Dermis blood vessel endothelial cell (primary cell): ENCODE data around the gene USP10. TPM values are rescaled to one million over a fixed set of nuclear protein-coding genes. Genes with fewer than 3 reads are reported as not detected.

Source experiments
- DNase-seq: peaks from one replicate; pipeline ENCODE4 v3.0.0; 2010
- total RNA-seq: library from RNA; depleted of rRNA; stranded (reverse); fragments of >200 nt; gene quantifications from 2 replicates; pipeline ENCODE4 v1.2.3, GENCODE V29; 2014

Gene USP10
- total RNA-seq, 1 donor from 2014 or later, result 32.7 TPM

DNA sequence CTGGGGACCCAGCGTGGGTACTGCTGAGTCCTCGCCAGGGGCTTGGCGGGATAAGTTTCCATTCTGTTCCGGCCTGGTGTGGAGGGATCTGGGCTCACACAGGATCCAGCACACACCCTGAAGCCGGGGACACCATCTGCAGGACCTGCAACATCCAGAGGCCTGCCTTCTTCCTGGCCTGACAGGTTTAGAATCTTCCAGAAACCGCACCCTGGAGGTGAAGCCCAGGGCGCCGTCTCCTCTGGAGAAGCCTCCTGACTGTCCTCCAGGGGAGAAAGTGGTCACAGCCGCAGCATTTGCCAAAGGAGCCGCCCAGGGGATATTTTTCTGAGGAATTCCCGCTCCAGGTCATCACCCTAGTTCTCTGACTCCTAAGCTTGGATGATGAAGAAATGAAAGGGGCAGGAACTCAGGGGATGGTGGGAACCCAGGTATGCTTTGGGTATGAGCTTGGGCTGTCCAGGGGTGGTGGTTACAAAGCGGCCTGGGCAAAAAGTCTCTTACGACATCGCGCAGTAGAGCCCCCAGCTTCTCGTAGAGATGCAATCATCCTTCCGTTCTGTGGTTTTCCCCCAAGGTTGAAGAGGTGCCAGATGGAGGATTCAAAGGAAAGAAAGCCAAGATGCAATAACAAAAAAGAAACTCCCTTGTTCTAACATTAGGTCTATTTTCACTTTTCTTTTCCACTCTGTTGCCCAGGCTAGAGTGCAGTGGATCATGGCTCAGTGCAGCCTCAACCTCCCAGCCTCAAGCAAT is 110.9 kb downstream of the USP10 start:
- no peak for DNase-seq

DNA sequence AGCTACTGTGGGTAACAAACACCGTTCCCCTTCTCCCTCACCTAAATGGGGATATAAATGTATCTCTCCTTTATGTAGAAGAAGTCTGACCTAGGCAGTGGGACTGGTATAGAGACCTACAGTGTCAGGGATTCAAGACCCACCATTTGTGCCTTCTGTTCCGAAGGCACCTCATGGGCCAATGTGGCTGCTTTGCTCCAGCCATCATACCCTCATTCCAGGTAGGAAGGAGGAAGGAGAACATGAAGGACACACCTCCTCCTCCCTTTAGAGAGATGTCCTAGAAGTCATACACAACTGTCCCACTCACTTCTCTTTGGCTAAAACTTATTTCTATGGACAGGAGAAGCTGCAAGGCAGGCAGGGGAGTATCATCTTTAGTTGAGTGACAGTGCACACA is 111.7 kb downstream of the USP10 start:
- no peak for DNase-seq

DNA sequence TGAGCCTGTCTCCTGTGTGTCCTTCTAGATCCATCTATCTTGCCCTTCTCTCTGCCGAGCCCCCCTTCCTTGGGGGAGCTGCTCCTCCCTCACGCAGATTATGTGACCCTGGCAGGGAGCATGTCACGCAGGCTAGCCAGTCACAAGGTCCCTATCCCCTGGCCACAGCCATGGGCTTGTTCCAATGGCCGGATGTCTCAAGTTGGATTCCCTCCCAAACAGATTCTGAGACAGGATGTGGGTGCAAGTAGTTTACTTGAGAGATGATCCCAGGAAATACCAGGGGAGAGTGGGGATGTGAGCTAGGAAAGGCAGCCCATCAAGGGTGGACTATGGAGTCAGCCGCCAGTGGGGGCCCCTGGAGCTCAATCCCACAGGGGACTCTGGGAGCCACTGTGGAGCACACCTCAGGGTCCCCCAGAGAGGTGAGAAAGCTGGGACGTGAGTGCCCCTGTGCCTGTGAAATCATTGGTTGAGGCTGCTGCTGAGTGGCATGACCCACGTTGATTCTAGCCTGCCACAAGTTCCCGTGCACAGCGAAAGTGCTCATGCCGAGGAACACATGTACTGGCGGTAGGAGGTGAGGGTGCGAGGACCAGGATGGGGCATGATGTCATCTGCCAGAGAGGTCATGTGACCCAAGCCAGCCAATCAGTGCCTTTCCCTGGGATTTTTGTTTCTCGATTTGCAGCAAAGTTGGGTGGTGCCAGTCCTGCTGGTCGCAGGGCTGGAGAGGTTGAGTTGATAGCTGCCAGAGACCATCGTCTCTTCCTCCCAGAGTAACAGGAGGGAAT is 113.5 kb downstream of the USP10 start:
- DNase-seq, result no peak

DNA sequence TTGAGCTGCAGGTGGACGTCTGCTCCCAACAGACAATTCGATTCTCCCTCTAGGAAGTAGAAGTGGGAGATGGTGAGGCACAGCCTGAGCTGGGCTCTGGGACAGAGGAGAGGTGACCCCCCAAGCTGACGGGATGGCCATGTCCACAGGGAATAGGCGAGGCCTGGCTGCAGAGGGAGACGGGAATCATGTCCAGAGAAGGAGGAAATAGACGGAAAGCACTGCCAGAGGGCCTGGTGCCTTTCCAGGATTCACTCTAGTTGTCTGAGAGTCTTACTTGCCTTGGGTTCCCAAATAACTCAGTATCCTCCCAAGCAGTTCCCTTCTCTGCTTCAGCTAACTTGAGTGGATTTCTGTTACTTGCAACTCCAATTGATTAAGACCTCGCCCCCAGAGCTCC is 115.7 kb downstream of the USP10 start:
- no peak for DNase-seq

DNA sequence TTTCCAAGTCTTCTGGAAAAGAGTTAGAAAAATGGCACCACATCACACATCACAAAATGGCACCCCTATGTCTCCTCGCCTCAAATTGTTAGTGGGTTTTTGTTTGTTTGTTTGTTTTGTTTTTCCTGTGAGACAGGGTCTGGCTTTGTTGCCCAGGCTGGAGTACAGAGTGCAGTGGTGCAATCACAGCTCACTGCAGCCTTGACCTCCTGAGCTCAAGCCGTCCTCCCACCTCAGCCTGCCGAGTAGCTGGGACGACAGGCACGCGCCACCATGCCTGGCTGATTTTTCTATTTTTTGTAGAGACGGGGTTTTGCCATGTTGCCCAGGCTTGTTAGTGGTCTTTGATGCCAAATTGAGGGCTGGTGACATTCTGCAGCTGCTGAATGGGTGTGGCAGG is 116.2 kb downstream of the USP10 start:
- DNase-seq, result no peak

DNA sequence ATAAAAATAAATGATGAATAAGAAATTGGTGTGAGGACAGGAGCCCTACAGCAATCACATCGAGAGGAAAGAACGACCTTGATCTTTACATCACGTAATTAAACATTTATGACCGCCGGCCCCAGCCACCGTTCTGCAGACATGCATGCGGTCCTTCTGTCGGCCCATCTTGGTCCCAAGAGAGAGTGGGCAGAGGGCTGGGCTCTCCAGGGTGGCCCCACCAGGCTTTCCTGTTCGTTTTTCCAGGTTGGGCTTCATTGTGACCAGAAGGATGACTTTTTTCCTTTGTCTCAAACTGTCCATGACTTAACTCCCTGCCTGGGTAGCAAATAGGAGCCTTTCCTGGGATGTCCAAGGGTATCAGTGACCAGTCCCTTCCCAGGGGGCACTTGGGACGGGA is 116.7 kb downstream of the USP10 start:
- DNase-seq, result no peak

DNA sequence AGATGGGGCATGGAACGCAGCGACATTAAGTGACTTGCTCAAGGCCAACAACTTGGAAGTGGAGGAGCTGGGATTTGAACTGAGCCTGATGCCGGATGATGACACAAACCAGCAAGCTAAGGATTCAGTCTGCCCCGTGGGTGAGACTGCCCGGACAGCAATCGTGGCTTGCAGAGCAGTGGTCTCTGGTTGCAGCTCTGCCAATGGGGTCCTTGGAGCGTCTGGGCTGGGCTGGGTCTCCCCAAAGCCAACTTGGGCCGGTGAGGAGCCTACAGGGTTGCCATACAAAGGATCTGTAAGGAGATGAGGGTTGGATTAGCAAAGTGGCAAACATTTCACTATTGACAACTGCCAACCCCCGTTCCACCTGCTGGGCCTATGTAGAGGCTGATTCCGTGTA is 117.4 kb downstream of the USP10 start:
- DNase-seq, result no peak

DNA sequence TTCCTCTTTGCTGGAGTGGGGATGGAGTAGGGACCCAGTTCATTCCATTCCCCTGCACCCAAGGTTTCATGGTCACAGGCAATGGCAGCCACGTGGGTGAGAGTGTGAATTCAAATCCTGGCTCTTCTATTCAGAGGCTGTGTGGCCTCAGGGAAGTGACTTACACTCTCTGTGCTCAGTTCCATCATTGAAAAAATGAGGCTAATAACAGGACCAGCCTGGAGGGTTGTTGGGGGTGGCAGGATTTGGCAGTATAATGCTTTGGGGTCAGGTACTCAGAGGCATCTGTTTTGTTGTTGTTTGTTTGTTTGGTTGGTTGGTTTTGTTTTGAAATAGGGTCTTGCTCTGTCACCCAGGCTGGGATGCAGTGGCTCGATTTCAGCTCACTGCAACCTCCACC is 117.8 kb downstream of the USP10 start:
- no peak for DNase-seq

DNA sequence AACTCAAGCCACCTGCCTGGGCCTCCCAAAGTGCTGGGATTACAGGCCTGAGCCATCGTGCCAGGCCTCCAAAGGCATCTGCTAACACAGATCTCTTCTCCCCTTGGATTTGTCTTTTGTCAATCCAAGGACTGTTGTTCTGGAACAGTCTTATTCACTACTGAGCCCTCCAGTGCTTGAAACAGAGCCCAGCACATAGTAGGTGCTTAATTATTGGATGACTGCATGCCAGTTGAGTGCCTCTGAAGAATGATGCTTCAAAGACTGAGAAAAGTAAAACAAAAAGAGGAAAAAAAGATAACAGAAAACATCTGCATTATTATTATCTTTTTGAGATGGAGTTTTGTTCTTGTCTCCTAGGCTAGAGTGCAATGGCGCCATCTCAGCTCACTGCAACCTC is 118.3 kb downstream of the USP10 start:
- no peak for DNase-seq

DNA sequence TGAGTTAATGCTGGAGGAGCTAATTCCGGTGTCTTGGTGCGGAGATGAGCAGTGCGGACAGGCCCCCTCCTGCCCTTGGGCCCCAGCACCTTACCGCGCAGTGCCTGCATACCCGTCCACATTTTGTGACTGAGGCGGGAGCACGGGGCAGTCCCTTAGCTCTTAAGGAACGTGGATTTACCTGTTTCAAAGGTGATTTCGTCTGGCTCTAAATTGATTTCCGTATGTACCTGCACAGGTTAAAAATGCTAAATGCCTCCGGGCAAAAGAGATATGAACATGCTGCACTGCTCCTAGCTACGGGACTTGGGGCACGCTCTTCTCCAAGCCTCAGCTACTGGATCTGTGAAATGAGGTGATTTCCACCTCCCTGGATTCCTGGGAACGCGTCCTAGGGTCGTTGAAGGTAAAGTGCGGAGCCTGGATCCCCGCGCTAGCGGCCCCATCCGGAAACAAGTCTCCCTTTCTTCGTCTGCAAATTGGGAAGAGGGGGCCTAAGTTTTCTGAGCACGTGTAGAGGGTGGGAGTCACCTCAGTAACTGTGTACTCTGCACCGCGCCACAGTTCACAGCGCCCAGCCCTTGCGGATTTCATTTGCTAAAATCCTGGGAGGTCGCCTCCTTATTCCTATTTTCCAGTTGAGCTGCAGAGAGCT is 119.3 kb downstream of the USP10 start:
- no peak for DNase-seq

DNA sequence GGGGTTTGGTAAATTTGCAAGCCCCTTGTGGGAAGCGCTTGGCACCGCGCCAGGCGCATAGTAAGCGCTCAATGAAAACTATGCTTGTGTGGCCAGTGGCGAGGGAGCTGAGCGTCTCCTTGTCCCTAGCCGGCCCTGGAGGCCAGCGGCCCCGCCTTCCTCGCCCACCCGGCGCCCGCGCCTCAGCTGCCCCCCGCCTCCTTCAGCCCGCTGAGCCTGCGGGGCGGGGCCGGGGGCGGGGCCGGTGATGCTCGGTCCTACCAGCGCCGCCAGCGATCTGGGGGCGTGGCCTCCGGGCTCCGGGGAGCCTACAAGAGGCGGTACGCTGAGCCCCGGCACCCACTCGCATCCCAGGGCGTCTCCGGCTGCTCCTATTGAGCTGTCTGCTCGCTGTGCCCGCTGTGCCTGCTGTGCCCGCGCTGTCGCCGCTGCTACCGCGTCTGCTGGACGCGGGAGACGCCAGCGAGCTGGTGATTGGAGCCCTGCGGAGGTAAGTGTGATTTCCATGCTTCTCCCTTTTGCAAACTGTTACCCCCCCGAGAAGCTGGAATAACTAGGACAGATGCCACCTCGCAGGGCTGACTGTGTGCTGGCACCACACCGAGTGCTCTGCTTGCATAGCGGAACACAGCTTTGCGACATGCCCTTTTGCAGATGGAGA is 120.0 kb downstream of the USP10 start, which contains the start of gene CRISPLD2:
Gene CRISPLD2 (plus strand): TSS at position 342 of the 661 bp plus-strand sequence. CDS start 18,511 bp downstream, outside the sequence.
- DNase-seq, result peak; percentile 82

DNA sequence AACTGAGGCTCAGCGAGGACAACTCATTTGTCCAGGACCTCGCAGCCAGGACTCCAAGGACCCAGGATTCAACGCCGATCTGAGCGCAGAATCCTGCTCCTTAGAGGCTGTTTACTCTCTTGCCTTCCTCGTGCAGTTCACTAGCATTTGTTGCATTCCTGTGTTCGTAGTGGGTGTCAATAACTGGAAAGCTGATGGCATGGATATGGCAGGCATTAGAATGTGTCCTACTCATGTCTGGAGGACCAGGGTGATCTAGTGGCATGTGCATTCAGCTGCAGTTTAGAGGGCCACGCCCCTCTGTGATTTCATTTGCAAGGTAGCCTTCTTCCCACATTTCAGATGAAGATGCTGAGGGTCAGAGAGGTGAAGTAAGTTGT is 120.5 kb downstream of the USP10 start:
- DNase-seq, result no peak

DNA sequence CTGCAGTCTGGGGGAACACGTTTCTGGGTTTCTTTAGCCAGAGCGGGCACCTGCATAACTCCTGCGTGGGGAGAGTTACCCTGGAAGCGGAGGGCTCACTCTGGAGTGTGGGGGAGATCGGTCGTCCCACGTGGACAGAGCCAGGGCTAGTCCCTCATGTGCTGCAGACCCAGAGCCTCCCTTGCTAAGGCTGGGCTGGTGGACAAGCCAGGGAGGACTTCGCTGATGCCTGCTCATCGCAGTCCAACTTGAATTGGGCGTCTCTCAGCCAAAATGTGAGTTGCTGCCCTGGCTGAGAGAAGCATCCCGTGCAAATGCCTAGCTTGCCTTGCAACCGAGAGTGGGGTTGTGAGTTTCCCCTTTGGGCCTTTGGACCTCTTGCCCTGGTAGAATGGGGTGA is 121.0 kb downstream of the USP10 start:
- DNase-seq, result no peak

DNA sequence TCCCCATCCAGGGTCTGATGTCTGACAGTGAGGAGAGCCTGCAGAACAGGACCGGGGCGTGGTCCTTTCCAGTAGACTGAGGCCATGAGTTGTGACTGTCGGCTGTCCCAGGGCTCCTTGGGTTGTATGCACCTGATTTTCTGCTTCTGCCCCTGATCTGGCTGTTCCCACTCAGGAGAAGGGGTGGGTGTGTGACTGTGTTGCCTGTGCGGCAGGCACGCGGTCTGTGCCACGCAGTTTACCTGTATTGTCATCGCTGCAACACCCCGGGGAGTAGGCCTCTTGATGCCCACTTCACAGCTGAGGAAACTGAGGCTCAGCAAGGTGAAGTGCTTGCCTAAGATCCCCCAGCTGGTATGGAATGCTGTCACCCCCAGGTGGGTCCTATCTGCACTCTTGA is 121.4 kb downstream of the USP10 start:
- no peak for DNase-seq

DNA sequence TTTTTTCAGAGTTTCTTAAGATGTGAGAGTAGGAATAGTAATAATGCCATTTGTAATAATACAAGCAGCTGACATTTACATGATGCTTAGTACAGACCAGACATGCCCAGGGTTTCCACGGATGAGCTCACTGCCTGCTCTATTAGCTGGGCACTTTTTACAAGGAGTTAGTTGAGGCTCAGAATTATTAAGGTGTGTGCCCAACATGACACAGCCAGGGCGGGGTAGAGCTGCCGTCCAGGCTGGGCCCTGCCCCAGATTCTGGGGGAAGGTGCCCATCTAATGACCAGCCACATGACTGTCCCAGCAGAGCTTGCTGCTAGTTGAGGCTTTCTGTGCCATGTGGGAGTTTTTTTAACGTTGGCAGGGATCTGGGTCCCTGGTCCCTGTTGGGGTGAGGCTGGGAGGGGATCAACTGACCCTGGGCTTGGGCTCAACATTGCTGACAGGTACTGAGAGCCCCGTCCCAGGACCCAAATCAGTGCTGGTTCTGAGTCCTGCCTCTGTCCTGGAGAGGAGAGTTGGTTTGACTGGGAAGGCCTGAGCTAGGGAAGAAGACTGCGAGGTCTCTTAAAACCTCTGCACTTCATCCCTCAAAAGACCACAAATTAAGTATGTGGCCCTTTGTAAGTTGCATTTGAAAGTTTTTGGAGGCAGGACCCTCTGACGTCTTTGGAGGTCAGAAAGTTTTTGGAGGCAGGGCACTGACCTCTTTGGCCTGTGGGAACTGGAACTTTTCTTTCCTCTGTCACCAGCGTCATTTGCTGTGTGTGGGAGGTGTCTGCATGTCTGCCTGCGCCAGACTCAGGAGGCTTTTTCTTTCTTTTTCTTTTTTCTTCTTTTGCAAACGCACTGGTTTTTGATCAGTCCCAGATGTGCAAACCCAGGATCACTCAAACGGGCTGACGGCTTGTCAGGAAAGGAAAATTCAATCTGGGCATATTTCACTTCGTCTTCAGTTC is 122.2 kb downstream of the USP10 start:
- DNase-seq, result no peak

DNA sequence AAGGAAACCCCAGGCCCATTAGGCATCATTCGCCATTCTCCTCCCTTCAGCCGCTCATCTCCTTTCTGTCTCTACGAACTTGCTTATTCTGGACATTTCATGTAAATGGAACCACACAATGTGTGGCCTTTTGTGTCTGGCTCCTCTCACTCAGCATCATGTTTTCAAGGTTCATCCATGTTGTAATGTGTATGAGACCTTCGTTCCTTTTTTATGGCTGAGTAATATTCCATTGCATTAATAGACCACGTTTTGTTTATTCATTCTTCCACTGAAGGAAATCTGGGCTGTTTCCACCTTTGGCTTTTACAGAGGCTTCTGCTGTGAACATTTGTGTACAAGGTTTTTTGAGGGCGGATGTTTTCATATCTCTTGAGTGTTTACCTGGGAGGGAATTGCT is 123.2 kb downstream of the USP10 start:
- no peak for DNase-seq

DNA sequence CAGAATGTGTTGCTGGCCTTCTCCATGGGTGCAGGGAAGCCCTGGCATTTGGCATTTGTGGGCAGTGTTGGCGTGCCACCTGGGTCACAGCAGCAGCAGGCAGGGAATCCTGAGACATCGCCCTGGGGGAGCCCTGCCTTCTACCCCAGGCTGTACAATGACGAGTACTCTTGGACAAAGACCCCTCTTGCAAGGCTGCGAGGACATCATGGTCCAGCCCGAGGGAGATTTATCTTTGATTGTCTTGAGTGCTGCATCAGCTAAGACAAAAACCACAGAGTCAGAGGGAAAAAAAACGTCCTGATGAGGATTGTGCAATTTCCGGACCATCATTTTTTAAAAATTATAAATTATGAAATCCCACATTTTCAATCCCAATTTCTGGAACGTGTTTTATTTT is 123.7 kb downstream of the USP10 start:
- DNase-seq, result no peak

DNA sequence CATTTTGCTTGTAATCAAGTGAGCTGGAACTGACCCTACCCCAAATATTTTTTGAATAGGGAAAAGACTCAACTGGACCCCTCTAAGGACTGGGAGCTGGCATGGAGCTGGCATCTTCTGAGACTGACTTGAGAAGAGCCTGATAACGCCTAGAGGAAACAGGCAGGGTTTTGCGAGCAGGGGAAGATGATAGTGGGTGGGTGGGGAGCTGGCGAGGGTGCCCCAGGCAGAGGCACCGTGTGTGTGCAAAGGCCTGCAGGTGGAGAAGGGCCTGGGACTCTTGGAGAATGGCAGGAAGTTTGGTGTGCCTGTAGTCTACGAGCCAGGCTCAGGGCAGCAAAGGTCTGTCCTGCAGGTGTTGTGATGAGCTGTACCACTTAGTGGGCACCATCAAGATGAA is 124.1 kb downstream of the USP10 start:
- DNase-seq, result no peak

DNA sequence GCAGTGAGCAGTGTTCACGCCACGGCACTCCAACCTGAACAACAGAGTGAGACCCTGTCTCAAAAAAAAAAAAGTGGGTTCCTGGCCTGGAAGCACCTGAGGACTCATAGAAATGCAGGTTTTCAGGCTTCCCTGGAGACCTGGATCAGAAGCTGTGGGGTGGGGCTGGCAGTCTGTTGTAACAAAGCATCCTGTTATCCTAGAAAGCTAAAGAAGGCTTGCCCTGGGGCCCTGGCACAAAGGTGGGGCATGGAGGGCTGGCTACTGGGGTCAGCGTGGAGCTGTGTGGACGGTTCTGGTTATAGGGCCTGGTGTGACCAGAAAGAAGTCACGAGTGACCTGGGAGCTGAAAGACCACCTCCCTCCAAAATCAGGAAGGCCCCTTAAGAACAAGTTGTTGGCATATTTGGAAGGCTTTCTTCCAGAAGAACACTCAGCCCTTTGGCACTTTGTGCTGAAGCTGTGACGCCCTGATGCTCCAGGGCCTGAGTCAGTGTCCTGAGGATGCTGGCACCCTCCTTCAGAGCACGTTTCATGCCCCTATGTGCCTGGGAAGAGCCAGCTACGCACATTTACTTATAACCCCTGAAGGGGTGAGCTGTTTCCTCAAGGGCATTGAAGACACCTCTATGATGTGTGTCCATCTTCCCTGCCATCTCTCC is 126.2 kb downstream of the USP10 start:
- DNase-seq, result no peak

DNA sequence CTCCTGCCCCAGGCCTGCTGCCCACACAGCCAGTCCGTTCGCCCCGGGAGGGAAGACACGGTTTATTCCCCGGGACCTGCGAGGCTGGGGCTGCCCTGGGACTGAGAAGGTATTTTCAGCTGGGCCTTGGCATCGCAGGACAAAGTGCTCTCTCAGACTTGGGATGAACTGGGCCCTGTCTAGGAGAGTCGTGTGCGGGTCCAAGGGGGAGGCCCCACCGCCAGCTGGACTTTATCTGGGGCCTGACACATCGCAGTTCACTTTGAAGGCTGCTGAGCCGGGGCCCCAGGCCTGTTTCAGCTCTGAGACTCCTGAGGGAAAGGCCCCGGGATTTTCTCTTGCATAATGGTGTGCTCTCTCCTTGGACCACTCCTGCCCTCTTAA is 126.8 kb downstream of the USP10 start:
- no peak for DNase-seq

DNA sequence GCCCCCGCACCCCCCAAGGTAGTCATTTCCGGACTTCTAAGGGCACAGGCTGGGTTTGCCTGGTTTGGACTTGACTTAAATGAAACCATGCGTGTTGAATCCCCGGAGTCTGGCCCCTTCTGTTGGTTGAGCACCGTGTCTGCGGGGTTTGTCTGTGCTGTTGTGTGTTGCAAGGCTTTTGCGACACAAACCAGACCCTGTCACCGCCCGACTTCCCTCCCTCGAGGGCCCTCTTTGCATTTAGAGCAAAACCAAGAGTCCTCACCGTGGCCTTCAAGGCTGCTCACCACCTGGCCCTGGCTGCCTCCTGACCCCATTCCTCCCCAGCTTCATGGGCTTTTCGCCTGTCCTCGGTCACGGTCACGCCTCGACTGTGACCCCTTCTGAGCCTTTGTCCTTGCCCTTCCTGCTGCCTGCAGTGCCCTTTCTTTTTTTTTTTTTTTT is 127.4 kb downstream of the USP10 start:
- no peak for DNase-seq
